ENCODE results near the gene SERPINB12.

The SERPINB12 gene

DNA sequence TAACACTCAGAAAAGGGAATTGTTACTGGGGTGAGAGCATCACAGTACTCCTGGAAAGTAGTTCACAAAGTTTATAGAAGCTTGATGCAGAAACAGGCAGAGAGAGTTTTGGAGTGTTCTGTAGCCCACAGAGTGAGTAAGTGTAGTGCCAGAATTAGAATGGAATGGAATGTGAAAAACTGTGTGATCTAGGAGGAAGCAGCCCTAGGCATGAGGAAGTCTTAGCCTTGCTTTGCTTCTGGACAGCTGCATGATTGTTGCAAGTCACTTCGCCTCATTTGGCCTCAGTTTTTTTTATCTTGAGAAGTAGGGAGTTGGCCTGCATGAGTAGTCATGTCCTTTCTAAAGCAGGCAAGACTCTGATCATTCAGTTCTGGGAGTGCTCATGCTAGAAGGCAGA, 10.9 kb downstream of the SERPINB12 start:
- Histone ChIP-seq H3K27ac (ENCODE audit: low read length) (no peak overlapping the region), H3K9me3 (ENCODE audit: insufficient read depth, low read depth, low read length) (no peaks in the 10 kb centered on the region), H3K27me3 (ENCODE audit: insufficient read depth, low read length) (no peaks in the 10 kb centered on the region), H3K4me3 (ENCODE audit: low read length) (no peak overlapping the region), H3K9ac (ENCODE audit: low read depth, low read length) (no peak overlapping the region), H3K36me3 (ENCODE audit: insufficient read depth, low read depth, low read length) (no peaks in the 10 kb centered on the region), H3K4me1 (ENCODE audit: insufficient read depth, low read length) (no peaks in the 10 kb centered on the region)

DNA sequence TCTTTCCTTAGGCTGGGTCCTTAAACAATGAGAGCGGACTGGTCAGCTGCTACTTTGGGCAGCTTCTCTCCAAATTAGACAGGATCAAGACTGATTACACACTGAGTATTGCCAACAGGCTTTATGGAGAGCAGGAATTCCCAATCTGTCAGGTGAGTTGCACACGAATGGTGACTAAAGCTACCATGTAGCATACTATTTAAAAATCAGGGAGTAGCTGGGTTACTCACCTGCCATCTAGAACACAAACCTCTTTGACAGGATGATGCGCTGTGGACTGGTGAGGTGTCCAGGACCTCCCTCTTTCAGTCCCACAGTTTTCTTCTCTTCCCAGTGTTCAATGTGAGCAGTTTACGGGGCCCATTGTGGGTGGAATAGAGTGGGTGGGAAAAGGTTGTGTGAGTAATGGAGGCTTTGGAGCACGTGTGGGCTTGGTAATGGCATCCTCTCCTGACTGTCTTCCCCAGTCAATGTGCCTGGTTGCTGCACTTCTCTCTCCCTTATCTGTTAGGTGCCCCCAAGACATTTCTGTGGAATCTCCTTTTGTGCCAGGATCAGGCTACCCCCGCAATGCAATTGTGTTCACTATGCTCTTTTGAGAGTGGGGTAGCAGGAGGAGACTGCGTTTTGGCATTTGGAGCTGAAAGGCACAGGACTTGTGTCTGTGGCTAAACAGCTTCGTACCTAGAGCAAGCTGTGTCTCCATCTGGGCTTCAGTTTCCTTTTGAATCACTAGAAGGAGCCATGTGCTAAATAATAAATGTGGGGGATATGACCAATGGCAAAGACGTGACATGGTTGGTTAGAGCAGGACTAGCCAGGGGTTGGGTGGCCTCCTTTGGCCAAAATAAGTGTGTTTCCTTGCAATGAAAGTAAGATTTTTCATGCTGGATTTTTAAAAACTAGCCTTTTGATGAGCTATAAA, 17.7 kb downstream of the SERPINB12 start:
- Histone ChIP-seq H3K27ac (ENCODE audit: low read length) (no peak overlapping the region), H3K4me3 (ENCODE audit: low read length) (no peak overlapping the region), H3K27me3 (ENCODE audit: insufficient read depth, low read length) (no peaks in the 10 kb centered on the region), H3K4me1 (ENCODE audit: insufficient read depth, low read length) (no peaks in the 10 kb centered on the region), H3K36me3 (ENCODE audit: insufficient read depth, low read depth, low read length) (no peaks in the 10 kb centered on the region), H3K9ac (ENCODE audit: low read depth, low read length) (no peak overlapping the region), H3K9me3 (ENCODE audit: insufficient read depth, low read depth, low read length) (no peaks in the 10 kb centered on the region)

DNA sequence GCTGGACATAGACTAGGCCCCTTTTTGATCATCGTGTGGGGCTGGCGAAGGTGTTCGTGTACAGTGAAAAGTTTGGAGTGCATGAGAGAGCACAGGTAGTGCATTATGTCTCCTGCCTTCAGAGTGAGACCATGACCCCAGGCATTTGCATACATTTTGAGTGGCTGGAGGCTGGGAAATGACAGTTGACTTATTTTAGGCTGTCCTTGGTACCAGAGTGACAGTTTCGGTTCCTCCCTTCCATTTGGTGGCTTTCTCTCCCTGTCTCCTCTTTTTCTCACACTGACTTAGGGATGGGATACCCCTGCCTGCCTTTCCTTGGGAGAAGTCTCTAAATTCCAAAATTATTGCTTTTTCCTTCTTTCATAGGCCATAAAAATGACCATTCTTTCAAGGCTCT, 20.1 kb downstream of the SERPINB12 start:
- no peaks in the 10 kb centered on the region for H3K4me1 ChIP-seq (ENCODE audit: insufficient read depth, low read length)
- H3K27ac ChIP-seq (ENCODE audit: low read length), result no peak overlapping the region
- no peaks in the 10 kb centered on the region for H3K27me3 ChIP-seq (ENCODE audit: insufficient read depth, low read length)
- no peak overlapping the region for H3K9ac ChIP-seq (ENCODE audit: low read depth, low read length)
- H3K9me3 ChIP-seq (ENCODE audit: insufficient read depth, low read depth, low read length), result no peaks in the 10 kb centered on the region
- H3K36me3 ChIP-seq (ENCODE audit: insufficient read depth, low read depth, low read length), result no peaks in the 10 kb centered on the region
- H3K4me3 ChIP-seq (ENCODE audit: low read length), result no peak overlapping the region

DNA sequence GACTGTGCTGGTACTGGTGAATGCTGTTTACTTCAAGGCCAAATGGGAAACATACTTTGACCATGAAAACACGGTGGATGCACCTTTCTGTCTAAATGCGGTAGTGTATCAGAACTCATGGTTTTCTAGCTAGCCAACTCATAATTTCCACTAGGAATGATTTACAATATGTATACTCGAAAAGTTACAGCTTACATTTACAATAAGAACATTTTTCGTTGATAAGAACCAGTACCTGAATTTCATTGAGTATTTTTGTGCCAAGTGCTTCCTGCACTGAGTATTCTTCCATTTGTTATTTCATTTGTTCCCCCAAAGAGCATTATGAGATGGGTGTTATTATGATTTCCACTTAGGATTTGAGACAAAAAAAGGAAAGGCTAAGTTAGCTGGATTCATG, 21.9 kb downstream of the SERPINB12 start:
- Histone ChIP-seq H3K36me3 (ENCODE audit: insufficient read depth, low read depth, low read length) (no peaks in the 10 kb centered on the region), H3K27ac (ENCODE audit: low read length) (no peak overlapping the region), H3K27me3 (ENCODE audit: insufficient read depth, low read length) (no peaks in the 10 kb centered on the region), H3K4me3 (ENCODE audit: low read length) (no peak overlapping the region), H3K4me1 (ENCODE audit: insufficient read depth, low read length) (no peaks in the 10 kb centered on the region), H3K9me3 (ENCODE audit: insufficient read depth, low read depth, low read length) (no peaks in the 10 kb centered on the region), H3K9ac (ENCODE audit: low read depth, low read length) (no peak overlapping the region)

DNA sequence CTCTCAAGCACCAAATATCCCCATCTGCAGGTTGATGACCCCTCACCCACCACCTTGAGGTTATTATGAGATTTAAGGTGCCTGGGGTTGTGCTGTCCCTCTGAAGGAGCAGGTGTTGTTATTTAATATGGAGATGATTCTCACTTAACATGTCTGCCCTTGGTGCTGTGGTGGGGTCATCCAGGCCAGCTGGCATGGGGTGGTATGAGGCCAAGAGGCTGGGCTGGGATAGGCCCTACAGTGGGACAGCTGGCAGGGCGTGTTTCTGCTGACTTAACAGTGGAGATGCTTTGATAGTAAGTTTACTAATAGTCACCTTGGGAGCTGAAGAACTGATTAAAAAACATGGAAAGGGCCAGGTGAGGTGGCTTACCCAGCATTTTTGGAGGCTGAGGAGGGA, 22.4 kb downstream of the SERPINB12 start:
- H3K36me3 ChIP-seq (ENCODE audit: insufficient read depth, low read depth, low read length), result no peaks in the 10 kb centered on the region
- no peaks in the 10 kb centered on the region for H3K27me3 ChIP-seq (ENCODE audit: insufficient read depth, low read length)
- no peak overlapping the region for H3K27ac ChIP-seq (ENCODE audit: low read length)
- H3K4me1 ChIP-seq (ENCODE audit: insufficient read depth, low read length), result no peaks in the 10 kb centered on the region
- H3K9me3 ChIP-seq (ENCODE audit: insufficient read depth, low read depth, low read length), result no peaks in the 10 kb centered on the region
- no peak overlapping the region for H3K4me3 ChIP-seq (ENCODE audit: low read length)
- H3K9ac ChIP-seq (ENCODE audit: low read depth, low read length), result no peak overlapping the region

DNA sequence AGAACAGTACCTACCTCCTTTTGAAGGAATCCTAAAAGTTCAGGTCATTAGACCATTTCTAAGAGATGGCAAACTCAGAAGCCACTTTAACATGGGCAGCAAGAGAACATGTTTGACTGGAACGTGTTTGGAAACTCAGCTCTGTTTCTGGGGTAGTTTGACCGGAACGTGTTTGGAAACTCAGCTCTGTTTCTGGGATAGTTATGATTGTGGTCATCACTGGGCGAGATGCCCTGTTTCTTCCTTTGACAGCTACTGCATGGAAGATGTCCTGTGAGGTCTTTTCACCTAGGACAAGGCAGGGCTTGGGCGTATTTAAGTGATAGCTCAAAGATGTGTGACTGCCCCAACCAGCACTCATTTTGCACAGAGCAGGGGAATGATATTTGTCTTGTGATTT, 25.1 kb downstream of the SERPINB12 start:
- H3K27me3 ChIP-seq (ENCODE audit: insufficient read depth, low read length), result no peaks in the 10 kb centered on the region
- H3K27ac ChIP-seq (ENCODE audit: low read length), result no peak overlapping the region
- H3K9ac ChIP-seq (ENCODE audit: low read depth, low read length), result no peak overlapping the region
- no peaks in the 10 kb centered on the region for H3K4me1 ChIP-seq (ENCODE audit: insufficient read depth, low read length)
- H3K9me3 ChIP-seq (ENCODE audit: insufficient read depth, low read depth, low read length), result no peaks in the 10 kb centered on the region
- no peak overlapping the region for H3K4me3 ChIP-seq (ENCODE audit: low read length)
- no peaks in the 10 kb centered on the region for H3K36me3 ChIP-seq (ENCODE audit: insufficient read depth, low read depth, low read length)

DNA sequence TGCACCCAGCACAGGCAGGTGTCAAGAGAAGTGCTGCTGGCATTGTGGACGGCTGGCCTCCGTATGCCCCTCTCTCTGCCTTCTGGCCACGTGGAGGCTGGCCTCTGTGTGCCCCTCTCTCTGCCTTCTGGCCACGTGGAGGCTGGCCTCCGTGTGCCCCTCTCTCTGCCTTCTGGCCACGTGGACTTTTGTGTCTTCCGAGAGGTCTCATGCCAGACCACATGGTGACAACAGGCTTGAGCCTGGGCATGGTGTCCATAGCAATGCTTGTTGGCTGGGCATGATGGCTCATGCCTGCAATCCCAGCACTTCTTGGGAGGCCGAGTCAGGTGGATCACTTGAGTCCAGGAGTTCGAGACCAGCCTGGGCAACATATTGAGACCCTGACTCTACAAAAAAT, 25.7 kb downstream of the SERPINB12 start:
- Histone ChIP-seq H3K9ac (ENCODE audit: low read depth, low read length) (no peak overlapping the region), H3K27ac (ENCODE audit: low read length) (no peak overlapping the region), H3K4me3 (ENCODE audit: low read length) (no peak overlapping the region), H3K27me3 (ENCODE audit: insufficient read depth, low read length) (no peaks in the 10 kb centered on the region), H3K9me3 (ENCODE audit: insufficient read depth, low read depth, low read length) (no peaks in the 10 kb centered on the region), H3K4me1 (ENCODE audit: insufficient read depth, low read length) (no peaks in the 10 kb centered on the region), H3K36me3 (ENCODE audit: insufficient read depth, low read depth, low read length) (no peaks in the 10 kb centered on the region)

DNA sequence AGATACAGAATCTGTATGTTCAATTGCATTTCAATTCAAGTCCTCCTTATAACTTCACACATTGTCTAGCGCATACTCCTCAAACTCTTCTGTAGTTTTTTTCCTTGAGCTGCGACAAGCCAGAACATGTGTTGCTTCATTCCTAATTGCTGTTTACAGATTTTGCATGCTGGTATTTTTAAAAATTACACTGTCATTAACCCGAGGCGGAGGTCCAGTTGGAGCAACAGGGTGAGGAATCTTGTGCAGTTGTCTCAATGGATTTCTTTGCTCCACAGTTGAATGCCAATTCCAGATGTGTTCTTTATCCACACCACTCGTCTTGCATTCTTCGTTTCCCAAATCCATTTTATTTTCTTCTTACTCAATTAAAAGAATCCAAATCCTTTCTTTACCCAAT, 28.6 kb downstream of the SERPINB12 start:
- no peaks in the 10 kb centered on the region for H3K27me3 ChIP-seq (ENCODE audit: insufficient read depth, low read length)
- no peak overlapping the region for H3K4me3 ChIP-seq (ENCODE audit: low read length)
- H3K9me3 ChIP-seq (ENCODE audit: insufficient read depth, low read depth, low read length), result no peaks in the 10 kb centered on the region
- H3K4me1 ChIP-seq (ENCODE audit: insufficient read depth, low read length), result no peaks in the 10 kb centered on the region
- H3K36me3 ChIP-seq (ENCODE audit: insufficient read depth, low read depth, low read length), result no peaks in the 10 kb centered on the region
- no peak overlapping the region for H3K27ac ChIP-seq (ENCODE audit: low read length)
- no peak overlapping the region for H3K9ac ChIP-seq (ENCODE audit: low read depth, low read length)

DNA sequence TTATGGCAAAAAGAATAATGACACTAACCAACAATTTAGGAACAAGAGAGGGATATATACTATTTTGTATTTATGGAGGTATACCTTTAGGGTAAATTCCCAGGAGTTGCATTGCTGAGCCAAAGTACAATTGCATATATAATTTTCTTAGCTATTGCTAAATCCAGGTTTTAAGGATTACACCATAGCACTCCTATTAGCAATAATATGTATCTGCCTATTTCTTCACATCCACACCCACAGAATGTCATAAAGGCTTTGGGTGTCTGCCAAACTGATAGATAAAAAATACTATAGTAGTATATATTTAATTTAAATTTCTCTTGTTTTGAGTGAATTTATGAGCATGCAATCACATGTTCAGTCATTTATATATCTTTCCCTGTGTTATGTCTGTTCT, 33.5 kb downstream of the SERPINB12 start:
- Histone ChIP-seq H3K27me3 (ENCODE audit: insufficient read depth, low read length) (no peaks in the 10 kb centered on the region), H3K27ac (ENCODE audit: low read length) (no peak overlapping the region), H3K4me1 (ENCODE audit: insufficient read depth, low read length) (no peaks in the 10 kb centered on the region), H3K4me3 (ENCODE audit: low read length) (no peak overlapping the region), H3K9me3 (ENCODE audit: insufficient read depth, low read depth, low read length) (no peaks in the 10 kb centered on the region), H3K9ac (ENCODE audit: low read depth, low read length) (no peak overlapping the region), H3K36me3 (ENCODE audit: insufficient read depth, low read depth, low read length) (no peaks in the 10 kb centered on the region)

DNA sequence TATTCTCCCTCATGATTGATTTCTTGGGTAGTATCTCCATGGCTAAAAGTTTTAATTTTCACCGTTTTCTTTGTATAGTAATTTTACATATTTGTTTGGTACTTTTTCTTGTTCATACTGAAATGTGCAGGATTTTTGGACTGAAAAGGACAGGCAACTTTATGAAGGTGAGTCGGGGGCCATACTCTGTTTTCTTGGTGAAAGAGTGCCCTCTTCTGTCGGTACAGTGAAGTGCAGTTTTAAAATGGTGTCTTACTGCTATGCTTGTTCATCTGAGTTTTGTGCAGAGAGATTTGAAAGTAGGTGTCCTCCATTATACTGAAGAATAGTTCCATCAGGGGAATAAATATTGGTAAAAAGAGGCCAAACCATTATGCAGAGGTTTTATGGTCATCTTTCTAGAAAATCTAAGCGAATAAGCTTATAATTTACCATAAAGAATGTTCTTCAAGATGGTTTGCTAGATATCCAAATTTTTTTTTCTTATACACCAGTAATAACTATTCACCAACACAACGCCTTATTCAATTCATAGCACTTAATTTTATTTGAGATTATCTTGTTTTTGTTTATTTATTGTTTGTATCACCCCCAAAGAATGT, 36.3 kb downstream of the SERPINB12 start:
- Histone ChIP-seq H3K4me3 (ENCODE audit: low read length) (no peak overlapping the region), H3K9me3 (ENCODE audit: insufficient read depth, low read depth, low read length) (no peaks in the 10 kb centered on the region), H3K9ac (ENCODE audit: low read depth, low read length) (no peak overlapping the region), H3K27me3 (ENCODE audit: insufficient read depth, low read length) (no peaks in the 10 kb centered on the region), H3K36me3 (ENCODE audit: insufficient read depth, low read depth, low read length) (no peaks in the 10 kb centered on the region), H3K27ac (ENCODE audit: low read length) (no peak overlapping the region), H3K4me1 (ENCODE audit: insufficient read depth, low read length) (no peaks in the 10 kb centered on the region)

DNA sequence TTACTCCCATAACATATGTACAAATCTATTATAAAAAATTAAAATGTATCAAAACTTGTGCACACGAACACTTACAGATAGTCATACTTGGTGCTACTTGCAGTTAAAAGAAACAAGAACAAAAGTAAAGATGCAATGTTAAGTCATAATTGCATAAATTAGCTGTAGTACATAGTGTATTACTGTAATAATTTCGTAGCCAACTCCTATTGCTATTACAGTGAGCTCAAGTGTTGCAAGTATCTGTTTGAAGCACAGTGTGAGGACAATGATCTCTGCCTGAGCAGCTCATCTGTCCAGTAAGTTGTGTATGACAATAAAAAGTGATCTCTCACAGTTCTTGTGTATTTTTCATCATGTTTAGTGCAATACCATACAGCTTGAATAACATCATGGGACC, 37.4 kb downstream of the SERPINB12 start:
- Histone ChIP-seq H3K9me3 (ENCODE audit: insufficient read depth, low read depth, low read length) (no peaks in the 10 kb centered on the region), H3K4me1 (ENCODE audit: insufficient read depth, low read length) (no peaks in the 10 kb centered on the region), H3K27me3 (ENCODE audit: insufficient read depth, low read length) (no peaks in the 10 kb centered on the region), H3K36me3 (ENCODE audit: insufficient read depth, low read depth, low read length) (no peaks in the 10 kb centered on the region), H3K9ac (ENCODE audit: low read depth, low read length) (no peak overlapping the region), H3K27ac (ENCODE audit: low read length) (no peak overlapping the region), H3K4me3 (ENCODE audit: low read length) (no peak overlapping the region)

DNA sequence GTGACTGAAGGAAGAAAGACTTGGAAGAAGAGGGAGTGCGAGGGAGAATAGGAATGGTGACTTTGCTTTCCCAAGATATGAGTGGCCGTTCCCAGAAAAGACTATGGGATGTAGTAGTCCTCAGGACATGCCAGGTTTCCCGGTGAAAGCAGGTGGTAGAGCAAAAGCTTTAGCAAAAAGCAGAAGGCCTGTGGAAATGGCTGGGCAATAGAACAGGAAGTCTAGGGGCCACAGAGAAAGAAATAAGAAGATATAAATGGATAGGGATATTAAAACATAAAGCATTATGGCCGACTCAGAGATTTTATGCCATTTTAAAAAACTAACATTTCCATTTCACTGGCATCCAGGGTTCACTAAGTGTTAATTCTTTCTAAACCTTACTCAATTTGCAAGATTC, 43.8 kb downstream of the SERPINB12 start:
- H3K4me3 ChIP-seq (ENCODE audit: low read length), result no peak overlapping the region
- no peaks in the 10 kb centered on the region for H3K27me3 ChIP-seq (ENCODE audit: insufficient read depth, low read length)
- no peak overlapping the region for H3K9ac ChIP-seq (ENCODE audit: low read depth, low read length)
- H3K36me3 ChIP-seq (ENCODE audit: insufficient read depth, low read depth, low read length), result no peaks in the 10 kb centered on the region
- H3K9me3 ChIP-seq (ENCODE audit: insufficient read depth, low read depth, low read length), result no peaks in the 10 kb centered on the region
- no peaks in the 10 kb centered on the region for H3K4me1 ChIP-seq (ENCODE audit: insufficient read depth, low read length)
- H3K27ac ChIP-seq (ENCODE audit: low read length), result no peak overlapping the region

Measured in iPS-20b (cell line).